SK-N-MC (cell line): ENCODE measurements around the gene ZKSCAN4.

Source experiments
- EZH2 ChIP-seq: fragments of 200-600 bp; sonication (generic); IDR thresholded peaks from one replicate; pipeline ENCODE4 v1.6.1; 2017; ENCODE audit warnings: antibody characterized with exemption
- FOXP2 ChIP-seq: optimal IDR thresholded peaks from 2 replicates; pipeline ENCODE3; 2011; ENCODE audit warnings: mild to moderate bottlenecking, moderate library complexity; ENCODE audit not compliant: insufficient read depth; ENCODE audit errors: extremely low read length, control extremely low read depth
- POLR2AphosphoS5 ChIP-seq: IDR thresholded peaks from 2 replicates; pipeline ENCODE4 v1.6.1; 2012; ENCODE audit warnings: mild to moderate bottlenecking, low read depth, low read length, borderline replicate concordance

- no peak for TF ChIP-seq EZH2
- no peak for TF ChIP-seq POLR2AphosphoS5
- no peak for TF ChIP-seq FOXP2
Measured at GRCh38 chr6:28232785-28233184, 19.3 kb downstream of the ZKSCAN4 start.
